ENCODE measurements around the gene LCP2. TPM values are rescaled to one million over a fixed set of nuclear protein-coding genes. Genes with fewer than 3 reads are reported as not detected.
A peak's percentile ranks its signal among the peaks of the same experiment; 100 is the strongest.

Gene LCP2
- total and polyA plus RNA-seq, 12 donors: 2.7 to 35.1 (median 4.6) TPM

GRCh38 chr5:170233358-170233892 lies 64.2 kb downstream of the LCP2 start:
- H3K9me3 ChIP-seq: no peaks in the 10 kb centered on the region
- no peak for TF ChIP-seq CTCF (IDR thresholded peaks at IDR 0.05)
- no peaks in the 10 kb centered on the region for H3K4me1 ChIP-seq
- H3K27ac ChIP-seq: no peak overlapping the region
- peaks cover 0 to 6% (median 0%) of the 10 kb centered on the region in 7 donors for H3K27me3 ChIP-seq
- H3K36me3 ChIP-seq: no peaks in the 10 kb centered on the region
- intact Hi-C loops (cut with DNase I): no loop called here
- ATAC-seq (no peak), DNase-seq (no peak)
- H3K4me3 ChIP-seq: peak overlapping the region in 1 of 10 donors; percentile 40
- 96 to 97% methylated on average over 18 of the region's 18 CpGs for WGBS, 2 donors

- Histone ChIP-seq H3K36me3 (no peaks in the 10 kb centered on the region), H3K4me3 (peak within 1 kb of the TSS in 1 of 10 donors; percentile 40), H3K9me3 (no peaks in the 10 kb centered on the region), H3K27me3 (peaks cover 0 to 6% (median 0%) of the 10 kb centered on the region in 7 donors), H3K4me1 (no peaks in the 10 kb centered on the region), H3K27ac (no peak within 1 kb of the TSS)
- DNase-seq (peak in 1 of 2 donors; percentile 26), ATAC-seq (no peak)
- no peak for TF ChIP-seq CTCF (IDR thresholded peaks at IDR 0.05)
- 90 to 92% methylated on average over 27 of the region's 27 CpGs for WGBS, 2 donors
- intact Hi-C loops (cut with DNase I): no loop called here
Observed at GRCh38 chr5:170232786-170233185, 64.8 kb downstream of the LCP2 start, which contains the start of gene C5orf58. TSS of gene C5orf58 (plus strand) at chr5:170232985. CDS start at chr5:170234977, 1,992 bp downstream.

- DNase-seq (no peak), ATAC-seq (no peak)
- H3K27ac ChIP-seq: no peak overlapping the region
- intact Hi-C loops (cut with DNase I): loop anchor here in 8 of 10 donors (5.0 to 10.0 kb wide), 9 partner anchors 38 to 406 kb away; no protein-coding TSS in a partner anchor
- TF ChIP-seq CTCF (IDR thresholded peaks at IDR 0.05): no peak
- H3K4me3 ChIP-seq: no peak overlapping the region
- H3K9me3 ChIP-seq: no peaks in the 10 kb centered on the region
- peaks cover 0 to 3% (median 0%) of the 10 kb centered on the region in 7 donors for H3K27me3 ChIP-seq
- H3K4me1 ChIP-seq: peaks cover 0 to 4% (median 0%) of the 10 kb centered on the region in 9 donors
- no peaks in the 10 kb centered on the region for H3K36me3 ChIP-seq
- WGBS, 2 donors: 75 to 81% methylated on average over 6 of the region's 6 CpGs
Observed at GRCh38 chr5:170228762-170229435, 68.7 kb downstream of the LCP2 start.

- no peaks in the 10 kb centered on the region for H3K27me3 ChIP-seq
- H3K4me1 ChIP-seq: peaks cover 0 to 23% (median 7%) of the 10 kb centered on the region in 9 donors
- no peaks in the 10 kb centered on the region for H3K9me3 ChIP-seq
- no peak overlapping the region for H3K27ac ChIP-seq
- no peaks in the 10 kb centered on the region for H3K36me3 ChIP-seq
- WGBS, 2 donors: 59 to 63% methylated on average over 2 of the region's 2 CpGs
- no peak for TF ChIP-seq CTCF (IDR thresholded peaks at IDR 0.05)
- DNase-seq (no peak), ATAC-seq (peak in 1 of 8 donors; percentile 36)
- H3K4me3 ChIP-seq: no peak overlapping the region
- intact Hi-C loops (cut with DNase I): loop anchor here (2.0 to 10.0 kb wide), 10 partner anchors 41 to 408 kb away; no protein-coding TSS in a partner anchor
Observed at GRCh38 chr5:170226661-170227060, 70.9 kb downstream of the LCP2 start.
